Measurements from ENCODE around the gene SHE. TPM values are rescaled to one million over a fixed set of nuclear protein-coding genes. Genes with fewer than 3 reads are reported as not detected.

Gene SHE
- total RNA-seq, 1 experiment from 2014 or later, result not detected

DNA sequence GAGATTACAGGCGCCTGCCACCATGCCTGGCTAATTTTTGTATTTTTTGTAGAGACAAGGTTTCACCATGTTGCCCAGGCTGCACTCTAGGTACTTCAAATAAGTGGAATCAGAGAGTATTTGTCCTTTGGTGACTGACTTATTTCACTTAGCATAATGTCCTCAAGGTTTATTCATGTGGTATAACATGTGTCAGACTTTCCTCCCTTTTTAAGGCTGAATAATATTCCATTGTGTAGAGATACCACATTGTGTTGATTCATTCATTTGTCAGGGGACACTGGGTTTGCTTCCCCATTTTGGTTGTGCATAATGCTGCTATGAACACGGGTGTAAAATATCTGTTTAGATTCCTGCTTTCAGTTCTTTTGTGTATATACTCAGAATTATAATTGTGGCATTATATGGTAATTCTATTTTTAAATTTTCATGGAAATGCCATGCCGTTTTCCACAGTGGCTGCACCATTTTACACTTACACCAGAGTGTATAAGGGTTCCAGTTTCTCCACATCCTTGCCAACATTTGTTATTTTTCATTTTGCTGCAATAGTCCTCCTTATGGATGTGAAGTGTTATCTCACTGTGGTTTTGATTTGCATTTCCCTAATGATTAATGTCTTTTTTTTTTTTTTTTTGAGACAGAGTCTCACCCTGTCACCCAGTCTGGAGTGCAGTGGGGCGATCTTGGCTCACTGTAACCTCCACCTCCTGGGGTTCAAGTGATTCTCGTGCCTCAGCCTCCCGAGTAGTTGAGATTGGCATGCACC is 62.0 kb downstream of the SHE start:
- H3K4me2 ChIP-seq (ENCODE audit: low read length), result no peak overlapping the region
- RAD21 ChIA-PET (ENCODE audit: low non-redundant PET in 1 of 2, low total read pairs in 2 of 2, uncharacterized antibody in 2 of 2, unreplicated experiment in 2 of 2), result no interaction called here
- H3K9me3 ChIP-seq (ENCODE audit: control insufficient read depth in 1 of 2, insufficient read depth in 1 of 2, low read depth in 1 of 2, low read length in 2 of 2), result no peaks in the 10 kb centered on the region
- ATAC-seq (no peak), DNase-seq (ENCODE audit: low read depth, low spot score) (no peak)
- H3K27ac ChIP-seq (ENCODE audit: low read depth, low read length), result no peak overlapping the region
- peaks cover 23 to 47% of the 10 kb centered on the region in 2 experiments for H3K4me1 ChIP-seq (ENCODE audit: control insufficient read depth in 1 of 2, insufficient read depth in 2 of 2, low read length in 2 of 2)
- no peaks in the 10 kb centered on the region for H3K27me3 ChIP-seq (ENCODE audit: insufficient read depth, low read length)
- CTCF ChIA-PET, result interaction anchor here (0.7 kb wide), 1 partner anchor 236 kb away, joined by 3 read pairs; no protein-coding TSS in a partner anchor
- H3K9me2 ChIP-seq (ENCODE audit: insufficient read depth), result no peaks in the 10 kb centered on the region
- no peak overlapping the region for H2AFZ ChIP-seq (ENCODE audit: low read depth, low read length, poor library complexity, severe bottlenecking)
- no peaks in the 10 kb centered on the region for H4K20me1 ChIP-seq (ENCODE audit: insufficient read depth)
- TF ChIP-seq CBX3 (IDR thresholded peaks at IDR 0.05; ENCODE audit: low read depth) (no peak), ZNF274 (IDR thresholded peaks at IDR 0.05; ENCODE audit: low read depth, low read length) (no peak), CEBPB (IDR thresholded peaks at IDR 0.05; ENCODE audit: low read depth) (no peak), SP1 (IDR thresholded peaks at IDR 0.05; ENCODE audit: low read depth) (no peak), EZH2 (IDR thresholded peaks at IDR 0.05) (no peak), EZH2phosphoT487 (IDR thresholded peaks at IDR 0.05; ENCODE audit: borderline replicate concordance) (no peak), SRF (IDR thresholded peaks at IDR 0.05; ENCODE audit: low read depth) (no peak), RAD21 (IDR thresholded peaks at IDR 0.05; ENCODE audit: low read depth) (no peak), ELF1 (IDR thresholded peaks at IDR 0.05; ENCODE audit: borderline replicate concordance, low read depth) (no peak), POLR2A (IDR thresholded peaks at IDR 0.05; ENCODE audit: borderline replicate concordance, extremely low read depth, insufficient read depth, insufficient read length) (no peak), FOSL1 (IDR thresholded peaks at IDR 0.05; ENCODE audit: low read depth) (no peak), MAX (IDR thresholded peaks at IDR 0.05) (no peak), POLR2AphosphoS5 (IDR thresholded peaks at IDR 0.05; ENCODE audit: low read depth, low read length) (no peak), ATF3 (IDR thresholded peaks at IDR 0.05) (no peak), SIN3A (IDR thresholded peaks at IDR 0.05; ENCODE audit: low read depth) (no peak)
- TF ChIP-seq, protein P1, sequence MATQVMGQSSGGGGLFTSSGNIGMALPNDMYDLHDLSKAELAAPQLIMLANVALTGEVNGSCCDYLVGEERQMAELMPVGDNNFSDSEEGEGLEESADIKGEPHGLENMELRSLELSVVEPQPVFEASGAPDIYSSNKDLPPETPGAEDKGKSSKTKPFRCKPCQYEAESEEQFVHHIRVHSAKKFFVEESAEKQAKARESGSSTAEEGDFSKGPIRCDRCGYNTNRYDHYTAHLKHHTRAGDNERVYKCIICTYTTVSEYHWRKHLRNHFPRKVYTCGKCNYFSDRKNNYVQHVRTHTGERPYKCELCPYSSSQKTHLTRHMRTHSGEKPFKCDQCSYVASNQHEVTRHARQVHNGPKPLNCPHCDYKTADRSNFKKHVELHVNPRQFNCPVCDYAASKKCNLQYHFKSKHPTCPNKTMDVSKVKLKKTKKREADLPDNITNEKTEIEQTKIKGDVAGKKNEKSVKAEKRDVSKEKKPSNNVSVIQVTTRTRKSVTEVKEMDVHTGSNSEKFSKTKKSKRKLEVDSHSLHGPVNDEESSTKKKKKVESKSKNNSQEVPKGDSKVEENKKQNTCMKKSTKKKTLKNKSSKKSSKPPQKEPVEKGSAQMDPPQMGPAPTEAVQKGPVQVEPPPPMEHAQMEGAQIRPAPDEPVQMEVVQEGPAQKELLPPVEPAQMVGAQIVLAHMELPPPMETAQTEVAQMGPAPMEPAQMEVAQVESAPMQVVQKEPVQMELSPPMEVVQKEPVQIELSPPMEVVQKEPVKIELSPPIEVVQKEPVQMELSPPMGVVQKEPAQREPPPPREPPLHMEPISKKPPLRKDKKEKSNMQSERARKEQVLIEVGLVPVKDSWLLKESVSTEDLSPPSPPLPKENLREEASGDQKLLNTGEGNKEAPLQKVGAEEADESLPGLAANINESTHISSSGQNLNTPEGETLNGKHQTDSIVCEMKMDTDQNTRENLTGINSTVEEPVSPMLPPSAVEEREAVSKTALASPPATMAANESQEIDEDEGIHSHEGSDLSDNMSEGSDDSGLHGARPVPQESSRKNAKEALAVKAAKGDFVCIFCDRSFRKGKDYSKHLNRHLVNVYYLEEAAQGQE (IDR thresholded peaks at IDR 0.05; ENCODE audit: low read depth), result no peak
- TF ChIP-seq, protein P2, sequence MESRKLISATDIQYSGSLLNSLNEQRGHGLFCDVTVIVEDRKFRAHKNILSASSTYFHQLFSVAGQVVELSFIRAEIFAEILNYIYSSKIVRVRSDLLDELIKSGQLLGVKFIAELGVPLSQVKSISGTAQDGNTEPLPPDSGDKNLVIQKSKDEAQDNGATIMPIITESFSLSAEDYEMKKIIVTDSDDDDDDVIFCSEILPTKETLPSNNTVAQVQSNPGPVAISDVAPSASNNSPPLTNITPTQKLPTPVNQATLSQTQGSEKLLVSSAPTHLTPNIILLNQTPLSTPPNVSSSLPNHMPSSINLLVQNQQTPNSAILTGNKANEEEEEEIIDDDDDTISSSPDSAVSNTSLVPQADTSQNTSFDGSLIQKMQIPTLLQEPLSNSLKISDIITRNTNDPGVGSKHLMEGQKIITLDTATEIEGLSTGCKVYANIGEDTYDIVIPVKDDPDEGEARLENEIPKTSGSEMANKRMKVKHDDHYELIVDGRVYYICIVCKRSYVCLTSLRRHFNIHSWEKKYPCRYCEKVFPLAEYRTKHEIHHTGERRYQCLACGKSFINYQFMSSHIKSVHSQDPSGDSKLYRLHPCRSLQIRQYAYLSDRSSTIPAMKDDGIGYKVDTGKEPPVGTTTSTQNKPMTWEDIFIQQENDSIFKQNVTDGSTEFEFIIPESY (IDR thresholded peaks at IDR 0.05; ENCODE audit: extremely low read depth, insufficient replicate concordance, low read length), result no peak
- intact Hi-C loops (cut with micrococcal nuclease), result no loop called here
- no TSS peak for BruUV-seq (replicated peaks)
- no peaks in the 10 kb centered on the region for H3K79me2 ChIP-seq (ENCODE audit: insufficient read depth, low read length)
- POLR2A ChIA-PET, result interaction anchor here (0.7 kb wide), 1 partner anchor 12 kb away, joined by 3 read pairs; no protein-coding TSS in a partner anchor
- no peaks in the 10 kb centered on the region for H3K36me3 ChIP-seq (ENCODE audit: control insufficient read depth in 1 of 2, insufficient read depth in 2 of 2, low read length in 2 of 2)
- H3K4me3 ChIP-seq (replicated peaks in 1 of 2; ENCODE audit: low read depth in 1 of 2, low read length in 2 of 2), result no peak overlapping the region
- H3K9ac ChIP-seq (ENCODE audit: low read length), result no peak overlapping the region
